ENCODE results near the gene COP1.
"Not testable (repeated sequence)": the region's sequence is repeated elsewhere in the genome, so short reads cannot be mapped to it uniquely, and the experiment has no call there.

The COP1 gene

DNA sequence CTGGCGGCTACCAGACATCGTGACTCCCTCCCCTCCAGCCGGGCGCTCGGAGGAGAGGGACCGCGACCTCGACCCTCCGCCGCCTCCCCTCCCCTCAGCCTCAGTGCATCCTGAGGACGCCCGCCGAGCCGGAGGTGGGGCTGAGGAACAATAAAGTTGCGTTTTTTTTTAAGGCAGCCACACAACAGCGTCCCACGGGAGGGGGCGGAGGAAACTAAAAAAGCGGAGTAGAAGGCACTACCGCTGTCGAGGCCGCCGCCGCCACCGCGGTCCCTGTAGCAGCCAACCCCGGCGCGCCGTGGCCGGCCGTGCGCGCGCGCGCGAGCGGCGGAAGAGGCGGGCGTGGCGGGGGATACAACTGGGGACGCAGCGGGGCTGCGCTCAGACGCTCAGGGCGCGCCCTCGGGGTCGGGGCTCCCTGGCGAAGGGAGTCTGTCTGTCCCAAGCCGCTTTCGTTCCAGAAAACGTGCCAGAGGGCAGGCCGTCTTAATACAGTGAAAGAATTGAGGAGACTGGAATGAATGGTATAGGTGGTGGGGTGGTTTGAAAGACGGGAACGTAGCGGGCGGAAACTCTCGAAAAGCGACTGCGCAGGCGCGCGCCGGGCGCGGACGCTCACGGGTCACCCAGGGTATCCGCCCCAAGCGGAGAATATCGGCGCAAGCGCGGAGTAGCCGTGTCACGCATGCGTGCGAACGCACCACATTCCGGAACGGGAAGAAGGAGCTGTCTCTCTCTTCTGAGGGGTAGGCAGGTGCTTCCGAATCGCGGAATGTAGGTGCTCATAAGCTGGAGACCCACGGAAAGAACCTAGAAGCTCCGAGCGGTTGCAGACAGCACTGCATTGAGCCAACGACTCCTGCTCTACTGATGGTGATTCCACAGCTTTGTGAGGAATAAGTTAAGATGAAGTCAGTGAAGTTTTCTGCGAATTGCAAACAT lies at the start of gene COP1:
TSS of gene COP1 (minus strand) at position 326 of the 942 bp plus-strand sequence. CDS start at position 18, 308 bp downstream.
- peak within 1 kb of the TSS; percentile 92 for H3K4me3 ChIP-seq (ENCODE audit: low read depth, low read length)
- in situ Hi-C loops (cut with HindIII; ENCODE audit: low sequenced_read_pairs): no loop called here
- TF ChIP-seq, protein P1, sequence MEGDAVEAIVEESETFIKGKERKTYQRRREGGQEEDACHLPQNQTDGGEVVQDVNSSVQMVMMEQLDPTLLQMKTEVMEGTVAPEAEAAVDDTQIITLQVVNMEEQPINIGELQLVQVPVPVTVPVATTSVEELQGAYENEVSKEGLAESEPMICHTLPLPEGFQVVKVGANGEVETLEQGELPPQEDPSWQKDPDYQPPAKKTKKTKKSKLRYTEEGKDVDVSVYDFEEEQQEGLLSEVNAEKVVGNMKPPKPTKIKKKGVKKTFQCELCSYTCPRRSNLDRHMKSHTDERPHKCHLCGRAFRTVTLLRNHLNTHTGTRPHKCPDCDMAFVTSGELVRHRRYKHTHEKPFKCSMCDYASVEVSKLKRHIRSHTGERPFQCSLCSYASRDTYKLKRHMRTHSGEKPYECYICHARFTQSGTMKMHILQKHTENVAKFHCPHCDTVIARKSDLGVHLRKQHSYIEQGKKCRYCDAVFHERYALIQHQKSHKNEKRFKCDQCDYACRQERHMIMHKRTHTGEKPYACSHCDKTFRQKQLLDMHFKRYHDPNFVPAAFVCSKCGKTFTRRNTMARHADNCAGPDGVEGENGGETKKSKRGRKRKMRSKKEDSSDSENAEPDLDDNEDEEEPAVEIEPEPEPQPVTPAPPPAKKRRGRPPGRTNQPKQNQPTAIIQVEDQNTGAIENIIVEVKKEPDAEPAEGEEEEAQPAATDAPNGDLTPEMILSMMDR (IDR thresholded peaks at IDR 0.05; ENCODE audit: low read depth, low read length, missing control alignments): no peak
- DNase-seq (ENCODE audit: low read depth): peak; percentile 85

DNA sequence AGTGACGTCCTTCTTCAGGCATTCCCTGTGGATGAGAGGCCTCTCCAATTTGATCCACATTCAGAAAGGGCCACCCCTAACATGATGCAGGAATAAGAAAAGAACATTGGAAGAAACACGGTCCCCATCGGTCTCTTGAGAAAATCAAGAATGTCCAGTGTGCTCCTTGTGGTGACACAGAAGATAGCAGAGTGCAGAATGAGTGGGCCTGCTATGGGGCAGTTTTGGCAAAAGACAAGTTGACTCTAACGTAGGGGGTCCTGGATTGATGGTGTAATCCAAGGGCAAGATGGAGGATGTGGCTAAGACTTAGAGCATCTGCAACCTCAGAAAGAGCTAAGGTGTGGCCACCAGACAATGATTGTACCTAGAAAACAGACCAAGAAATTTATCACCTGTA lies 45.1 kb upstream of the COP1 start:
- TF ChIP-seq, protein P1 (IDR thresholded peaks at IDR 0.05; ENCODE audit: low read depth, low read length, missing control alignments): no peak
- in situ Hi-C loops (cut with HindIII; ENCODE audit: low sequenced_read_pairs): no loop called here
- DNase-seq (ENCODE audit: low read depth): no peak

DNA sequence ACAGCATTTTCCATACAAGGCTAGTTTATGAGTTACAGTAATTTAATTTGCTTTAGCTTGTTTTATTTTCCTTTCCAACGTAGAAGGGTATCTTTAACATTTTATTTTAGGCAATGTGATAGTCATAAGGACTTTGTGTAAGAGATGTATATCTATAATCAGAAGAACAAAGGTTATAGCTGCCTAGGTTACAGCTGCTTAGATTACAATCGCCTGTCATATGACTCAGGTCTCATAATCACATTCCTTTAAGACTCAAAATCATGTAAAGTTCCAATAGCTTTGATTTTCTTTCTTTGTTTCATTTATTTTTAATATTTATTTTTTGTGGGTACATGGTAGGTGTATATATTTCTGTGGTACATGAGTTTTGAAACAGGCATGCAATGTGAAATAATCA lies 37.8 kb upstream of the COP1 start:
- H3K4me3 ChIP-seq (ENCODE audit: low read depth, low read length): no peak overlapping the region
- DNase-seq (ENCODE audit: low read depth): no peak
- in situ Hi-C loops (cut with HindIII; ENCODE audit: low sequenced_read_pairs): no loop called here
- TF ChIP-seq, protein P1 (IDR thresholded peaks at IDR 0.05; ENCODE audit: low read depth, low read length, missing control alignments): no peak

More for the DNA sequence above, 45.1 kb upstream of the COP1 start:
- H3K4me3 ChIP-seq (ENCODE audit: low read depth, low read length): no peak overlapping the region

DNA sequence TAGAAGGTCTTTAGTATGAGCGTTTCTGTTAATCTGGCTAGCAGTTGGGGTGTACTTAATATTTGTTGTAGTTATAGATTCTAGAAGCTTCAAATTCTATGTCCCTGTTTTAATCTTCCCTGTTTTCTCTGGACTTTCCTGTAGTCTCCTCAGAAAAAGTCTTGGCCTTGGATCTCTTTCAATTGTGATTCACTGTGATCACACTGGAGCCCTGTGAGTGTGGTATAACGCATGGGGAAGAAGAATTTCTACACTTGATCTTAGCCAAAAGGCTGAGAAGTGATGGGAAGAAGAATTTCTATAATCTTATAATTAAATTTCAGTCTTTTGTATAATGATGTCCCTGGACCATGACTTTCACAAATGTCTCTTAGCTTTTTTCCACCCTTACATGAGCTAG lies 36.7 kb upstream of the COP1 start:
- no peak for DNase-seq (ENCODE audit: low read depth)
- TF ChIP-seq, protein P1 (IDR thresholded peaks at IDR 0.05; ENCODE audit: low read depth, low read length, missing control alignments): no peak
- in situ Hi-C loops (cut with HindIII; ENCODE audit: low sequenced_read_pairs): no loop called here
- H3K4me3 ChIP-seq (ENCODE audit: low read depth, low read length): no peak overlapping the region

DNA sequence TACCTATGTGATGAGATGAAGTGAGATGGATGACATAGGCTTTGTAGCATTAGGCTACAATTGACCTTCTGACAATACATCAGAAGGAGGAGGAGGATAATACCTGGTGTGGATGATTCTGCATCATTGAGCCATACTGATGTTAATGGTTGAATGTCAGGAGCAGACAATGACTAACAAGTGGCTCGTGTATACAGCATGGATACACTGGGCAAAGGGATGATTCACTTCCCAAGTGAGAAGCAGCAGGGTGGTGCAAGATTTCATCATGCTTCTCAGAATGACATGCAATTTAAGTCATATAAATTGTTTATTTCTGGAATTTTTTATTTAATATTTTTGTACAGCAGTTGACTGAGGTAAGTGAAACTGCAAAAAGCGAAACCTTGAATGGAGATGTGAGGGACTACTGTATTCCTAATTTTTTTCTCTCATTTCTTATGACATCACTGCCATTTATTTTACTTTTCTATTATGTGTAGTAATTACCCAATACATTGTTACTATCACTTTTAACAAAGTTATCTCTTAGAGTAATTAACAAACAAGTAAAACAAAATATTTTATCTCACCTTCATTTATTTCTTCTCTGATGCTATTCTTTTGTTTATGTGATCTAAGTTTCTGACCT lies 34.4 kb upstream of the COP1 start:
- in situ Hi-C loops (cut with HindIII; ENCODE audit: low sequenced_read_pairs): no loop called here
- TF ChIP-seq, protein P1 (IDR thresholded peaks at IDR 0.05; ENCODE audit: low read depth, low read length, missing control alignments): no peak
- no peak overlapping the region for H3K4me3 ChIP-seq (ENCODE audit: low read depth, low read length)
- DNase-seq (ENCODE audit: low read depth): no peak

DNA sequence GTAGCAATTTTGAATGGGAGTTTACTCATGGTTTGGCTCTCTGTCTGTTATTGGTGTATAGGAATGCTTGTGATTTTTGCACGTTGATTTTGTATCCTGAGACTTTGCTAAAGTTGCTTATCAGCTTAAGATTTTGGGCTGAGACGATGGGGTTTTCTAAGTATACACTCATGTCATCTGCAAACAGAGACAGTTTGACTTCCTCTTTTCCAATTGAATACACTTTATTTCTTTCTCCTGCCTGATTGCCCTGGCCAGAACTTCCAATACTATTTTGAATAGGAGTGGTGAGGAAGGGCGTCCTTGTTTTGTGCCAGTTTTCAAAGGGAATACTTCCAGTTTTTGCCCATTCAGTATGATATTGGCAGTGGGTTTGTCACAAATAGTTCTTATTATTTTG lies 26.6 kb upstream of the COP1 start:
- DNase-seq (ENCODE audit: low read depth); H3K4me3 ChIP-seq (ENCODE audit: low read depth, low read length); in situ Hi-C loops (cut with HindIII; ENCODE audit: low sequenced_read_pairs): not testable (repeated sequence)

DNA sequence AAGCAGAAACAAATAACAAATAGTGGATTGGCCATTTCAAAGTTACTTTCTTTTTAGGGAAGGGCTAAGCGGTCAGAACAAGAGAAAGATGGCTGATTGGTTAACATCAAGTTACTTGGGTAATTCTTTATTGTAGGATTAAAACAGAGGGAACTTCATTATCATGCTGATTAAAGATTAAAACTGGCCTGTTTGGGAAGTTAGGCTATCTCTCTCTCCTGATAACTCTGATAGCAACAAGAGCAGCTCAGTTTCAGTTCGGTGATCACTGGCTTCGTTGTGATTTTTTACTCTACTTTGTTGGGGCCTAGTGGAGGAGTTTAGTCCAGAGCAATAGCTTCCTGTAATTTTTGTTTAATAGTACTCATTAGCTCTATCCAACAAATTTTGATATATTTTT lies 20.5 kb upstream of the COP1 start:
- H3K4me3 ChIP-seq (ENCODE audit: low read depth, low read length): no peak overlapping the region
- DNase-seq (ENCODE audit: low read depth): no peak
- in situ Hi-C loops (cut with HindIII; ENCODE audit: low sequenced_read_pairs): no loop called here
- TF ChIP-seq, protein P1 (IDR thresholded peaks at IDR 0.05; ENCODE audit: low read depth, low read length, missing control alignments): no peak

Measured in astrocyte of the cerebellum (primary cell).